Muscle of arm (tissue), 12 donors: ENCODE results near the gene MKI67. TPM values are rescaled to one million over a fixed set of nuclear protein-coding genes. Genes with fewer than 3 reads are reported as not detected.

Source experiments
- DNase-seq: peaks from one replicate; pipeline ENCODE4 v3.0.0-alpha.2; 2013
- polyA plus RNA-seq, 12 donors: library from polyadenylated mRNA; unstranded; fragments of 120-200 nt; gene quantifications; one replicate each; pipeline ENCODE4 v1.2.1, GENCODE V29; 2013; ENCODE audit not compliant: insufficient read length in 12 of 12

The MKI67 gene
- polyA plus RNA-seq, 12 donors, result 21.0 to 67.1 (median 34.8) TPM; not detected in 1

GRCh38 chr10:128066870-128067382 lies 59.3 kb downstream of the MKI67 start:
- DNase-seq, result no peak

GRCh38 chr10:128065881-128066534 lies 60.2 kb downstream of the MKI67 start:
- DNase-seq, result no peak

GRCh38 chr10:128064970-128065580 lies 61.1 kb downstream of the MKI67 start:
- DNase-seq, result no peak

GRCh38 chr10:128064108-128064969 lies 61.9 kb downstream of the MKI67 start:
- DNase-seq, result peak; percentile 46

GRCh38 chr10:128063736-128064107 lies 62.5 kb downstream of the MKI67 start:
- no peak for DNase-seq

GRCh38 chr10:128062881-128063563 lies 63.2 kb downstream of the MKI67 start:
- no peak for DNase-seq

GRCh38 chr10:128062331-128062880 lies 63.8 kb downstream of the MKI67 start:
- DNase-seq, result no peak

GRCh38 chr10:128061306-128062300 lies 64.6 kb downstream of the MKI67 start:
- DNase-seq, result no peak

- DNase-seq, result no peak
These were observed 65.6 kb downstream of the MKI67 start for GRCh38 chr10:128060341-128061250.

GRCh38 chr10:128059982-128060293 lies 66.3 kb downstream of the MKI67 start:
- DNase-seq, result no peak

- no peak for DNase-seq
These were observed 66.8 kb downstream of the MKI67 start for GRCh38 chr10:128059266-128059981.

GRCh38 chr10:128058750-128059134 lies 67.5 kb downstream of the MKI67 start:
- DNase-seq, result no peak

- no peak for DNase-seq
These were observed 68.0 kb downstream of the MKI67 start for GRCh38 chr10:128058106-128058749.

- DNase-seq, result no peak
These were observed 69.7 kb downstream of the MKI67 start for GRCh38 chr10:128056303-128057050.

- DNase-seq, result no peak
These were observed 71.0 kb downstream of the MKI67 start for GRCh38 chr10:128055061-128055868.

GRCh38 chr10:128054163-128054970 lies 71.9 kb downstream of the MKI67 start:
- DNase-seq, result no peak
